ENCODE data around the gene CACNA2D3. TPM values are rescaled to one million over a fixed set of nuclear protein-coding genes. Genes with fewer than 3 reads are reported as not detected.

Gene CACNA2D3
- total RNA-seq, 1 experiment from 2014 or later, result not detected

DNA sequence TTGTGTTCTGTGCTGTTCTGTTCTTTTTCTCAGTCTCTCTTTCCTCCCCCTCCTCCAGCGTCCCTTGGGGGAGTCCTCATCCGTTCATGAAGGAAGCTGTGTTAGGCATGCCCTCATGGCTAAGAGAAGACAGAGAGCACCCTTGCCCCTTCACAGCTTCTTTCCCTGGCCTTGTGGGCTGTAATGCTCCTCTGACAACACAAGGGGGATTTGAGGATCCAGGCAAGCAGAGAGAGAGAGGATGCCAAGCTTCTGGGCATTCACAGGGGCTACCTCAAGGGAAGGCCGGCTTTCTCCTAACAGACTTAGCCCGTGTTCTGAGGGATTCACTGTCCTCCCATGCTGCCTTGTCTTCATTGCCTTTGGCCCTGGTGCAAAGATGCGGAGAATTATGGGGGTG is 416.0 kb downstream of the CACNA2D3 start:
- no peak overlapping the region for H3K9ac ChIP-seq (ENCODE audit: low read length)
- no peaks in the 10 kb centered on the region for H3K9me2 ChIP-seq (replicated peaks; ENCODE audit: low read length)
- no peaks in the 10 kb centered on the region for H4K20me1 ChIP-seq (ENCODE audit: low read length)
- no peaks in the 10 kb centered on the region for H3K79me2 ChIP-seq (ENCODE audit: low read length)
- no peak overlapping the region for H3K27ac ChIP-seq (ENCODE audit: low read length)
- intact Hi-C loops (cut with micrococcal nuclease), result no loop called here
- H3K4me2 ChIP-seq (ENCODE audit: low read length), result no peak overlapping the region
- no peaks in the 10 kb centered on the region for H3K36me3 ChIP-seq (ENCODE audit: low read depth, low read length)
- H3K4me3 ChIP-seq (ENCODE audit: low read length), result no peak overlapping the region
- no peaks in the 10 kb centered on the region for H3K4me1 ChIP-seq (ENCODE audit: insufficient read depth, low read length)
- 0 out of 2 replicates have a peak, but pooled peaks cover 3% of the 10 kb centered on the region for H3K9me3 ChIP-seq (ENCODE audit: low read length)
- DNase-seq (no peak), ATAC-seq (no peak)
- H3K27me3 ChIP-seq (ENCODE audit: low read length), result peaks cover 20% of the 10 kb centered on the region
- ChIA-PET CTCF (no interaction called here), POLR2A (ENCODE audit: unreplicated experiment) (no interaction called here)
- no peak overlapping the region for H2AFZ ChIP-seq (ENCODE audit: low read length)
- TF ChIP-seq EZH2phosphoT487 (IDR thresholded peaks at IDR 0.05; ENCODE audit: borderline replicate concordance, low read length) (no peak), EZH2 (IDR thresholded peaks at IDR 0.05; ENCODE audit: low read length, unreplicated experiment) (no peak)
- BruUV-seq (replicated peaks), result no TSS peak
- H3F3A ChIP-seq (ENCODE audit: low read length, unreplicated experiment), result no peaks in the 10 kb centered on the region

DNA sequence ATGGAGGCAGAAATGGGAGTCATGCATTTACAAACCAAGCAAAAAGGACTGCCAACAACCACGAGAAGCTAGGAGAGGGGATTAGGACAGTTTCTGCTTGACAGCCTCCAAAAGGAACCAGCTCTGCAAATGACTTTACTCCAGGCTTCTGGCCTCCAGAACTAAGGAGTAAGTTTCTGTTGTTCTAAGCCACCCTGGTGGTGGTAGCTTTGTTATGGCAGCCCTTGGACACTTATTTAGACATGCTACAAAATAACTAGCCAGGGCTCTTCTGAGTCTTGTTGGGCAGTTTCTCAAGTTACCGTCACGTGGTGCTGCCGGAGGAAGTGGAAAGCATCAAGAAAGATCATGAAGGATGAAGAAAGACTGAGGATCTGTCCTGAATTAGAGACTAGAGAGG is 419.0 kb downstream of the CACNA2D3 start:
- Histone ChIP-seq H3K9me3 (ENCODE audit: low read length) (0 out of 2 replicates have a peak, but pooled peaks cover 3% of the 10 kb centered on the region), H2AFZ (ENCODE audit: low read length) (no peak overlapping the region), H3K27me3 (ENCODE audit: low read length) (peaks cover 20% of the 10 kb centered on the region), H3K4me2 (ENCODE audit: low read length) (no peak overlapping the region), H3K27ac (ENCODE audit: low read length) (no peak overlapping the region), H3K9me2 (replicated peaks; ENCODE audit: low read length) (no peaks in the 10 kb centered on the region), H3K4me3 (ENCODE audit: low read length) (no peak overlapping the region), H3K4me1 (ENCODE audit: insufficient read depth, low read length) (no peaks in the 10 kb centered on the region), H3K36me3 (ENCODE audit: low read depth, low read length) (no peaks in the 10 kb centered on the region), H3F3A (ENCODE audit: low read length, unreplicated experiment) (no peaks in the 10 kb centered on the region), H4K20me1 (ENCODE audit: low read length) (no peaks in the 10 kb centered on the region), H3K9ac (ENCODE audit: low read length) (no peak overlapping the region), H3K79me2 (ENCODE audit: low read length) (no peaks in the 10 kb centered on the region)
- POLR2A ChIA-PET (ENCODE audit: unreplicated experiment), result no interaction called here
- TF ChIP-seq EZH2 (IDR thresholded peaks at IDR 0.05; ENCODE audit: low read length, unreplicated experiment) (no peak), CTCF (conservative IDR thresholded peaks at IDR 0.05; ENCODE audit: low read depth, low read length) (no peak), EZH2phosphoT487 (IDR thresholded peaks at IDR 0.05; ENCODE audit: borderline replicate concordance, low read length) (no peak)
- CTCF ChIA-PET, result no interaction called here
- ATAC-seq (no peak), DNase-seq (no peak)
- BruUV-seq (replicated peaks), result no TSS peak
- intact Hi-C loops (cut with micrococcal nuclease), result no loop called here

- intact Hi-C loops (cut with micrococcal nuclease), result no loop called here
- Histone ChIP-seq H3K27ac (ENCODE audit: low read length) (no peak overlapping the region), H3K4me3 (ENCODE audit: low read length) (no peak overlapping the region), H2AFZ (ENCODE audit: low read length) (no peak overlapping the region), H3K36me3 (ENCODE audit: low read depth, low read length) (no peaks in the 10 kb centered on the region), H3K9me2 (replicated peaks; ENCODE audit: low read length) (no peaks in the 10 kb centered on the region), H3K9me3 (ENCODE audit: low read length) (0 out of 2 replicates have a peak, but pooled peaks cover 3% of the 10 kb centered on the region), H4K20me1 (ENCODE audit: low read length) (no peaks in the 10 kb centered on the region), H3F3A (ENCODE audit: low read length, unreplicated experiment) (no peaks in the 10 kb centered on the region), H3K4me1 (ENCODE audit: insufficient read depth, low read length) (no peaks in the 10 kb centered on the region), H3K4me2 (ENCODE audit: low read length) (no peak overlapping the region), H3K9ac (ENCODE audit: low read length) (no peak overlapping the region), H3K27me3 (ENCODE audit: low read length) (peaks cover 20% of the 10 kb centered on the region), H3K79me2 (ENCODE audit: low read length) (no peaks in the 10 kb centered on the region)
- POLR2A ChIA-PET (ENCODE audit: unreplicated experiment), result no interaction called here
- DNase-seq (no peak), ATAC-seq (no peak)
- TF ChIP-seq EZH2phosphoT487 (IDR thresholded peaks at IDR 0.05; ENCODE audit: borderline replicate concordance, low read length) (no peak), CTCF (conservative IDR thresholded peaks at IDR 0.05; ENCODE audit: low read depth, low read length) (no peak), EZH2 (IDR thresholded peaks at IDR 0.05; ENCODE audit: low read length, unreplicated experiment) (no peak)
- BruUV-seq (replicated peaks), result no TSS peak
- CTCF ChIA-PET, result no interaction called here
Measured at GRCh38 chr3:54543446-54543845, 421.1 kb downstream of the CACNA2D3 start.
